GM20431 (cell line): ENCODE results near the gene ZNF524.
"Not testable (repeated sequence)": the region's sequence is repeated elsewhere in the genome, so short reads cannot be mapped to it uniquely, and the experiment has no call there.

Source experiments
- in situ Hi-C: fragments of 300-500 bp; cut with MseI, MboI; formaldehyde crosslinking; loops from one replicate; pipeline ENCODE4 v1.15.0; 2020; ENCODE audit warnings: low sequenced_read_pairs; ENCODE audit not compliant: unreplicated experiment

The ZNF524 gene, protein sequence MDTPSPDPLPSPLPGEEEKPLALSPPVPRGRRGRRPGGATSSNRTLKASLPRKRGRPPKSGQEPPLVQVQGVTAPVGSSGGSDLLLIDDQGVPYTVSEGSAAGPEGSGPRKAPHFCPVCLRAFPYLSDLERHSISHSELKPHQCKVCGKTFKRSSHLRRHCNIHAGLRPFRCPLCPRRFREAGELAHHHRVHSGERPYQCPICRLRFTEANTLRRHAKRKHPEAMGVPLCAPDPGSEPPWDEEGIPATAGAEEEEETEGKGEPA

DNA sequence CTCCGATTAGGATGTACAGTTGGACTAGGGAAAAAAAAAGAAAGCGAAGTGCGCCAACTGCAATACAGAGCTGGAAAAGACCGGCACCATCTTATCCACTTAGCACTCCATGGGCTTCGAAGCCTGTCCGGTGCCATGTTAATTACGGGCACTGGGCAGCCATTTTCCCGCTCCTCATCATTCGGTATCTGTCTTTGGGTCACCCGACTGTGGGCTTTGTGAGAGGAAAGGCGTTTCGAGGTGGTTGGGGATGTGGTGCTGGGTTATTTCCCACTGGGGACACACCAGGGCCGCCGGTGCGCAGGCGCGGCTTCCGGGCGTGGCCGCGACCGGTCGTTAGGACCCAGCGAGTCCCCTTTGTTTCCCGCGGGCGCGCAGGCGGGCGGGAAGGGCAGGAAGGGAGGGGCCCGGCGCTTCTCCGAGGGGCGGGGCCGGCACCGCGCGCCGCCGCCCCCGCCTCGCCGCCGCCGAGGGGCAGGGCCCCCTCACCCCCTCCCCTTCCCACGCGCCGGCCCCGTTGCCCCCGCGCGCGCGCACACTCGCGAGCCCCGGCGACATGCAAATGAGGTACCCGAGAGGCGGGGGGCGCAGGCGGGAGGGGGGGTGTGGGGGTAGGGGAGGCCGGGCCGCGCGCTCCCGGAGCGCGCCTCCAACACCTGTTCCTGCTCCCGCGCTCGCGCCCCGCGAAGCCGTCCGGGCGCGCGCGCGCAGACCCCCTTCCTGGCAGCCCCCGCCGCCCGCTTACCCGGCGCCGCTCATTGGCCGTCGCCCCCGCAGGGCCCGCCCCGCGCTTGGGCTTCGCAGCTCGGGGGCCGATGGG is at the start of gene ZNF524:
Gene ZNF524, plus strand, starts transcription at position 447 of the 820 bp plus-strand sequence. CDS start 1,825 bp downstream, outside the sequence.
- in situ Hi-C loops: no loop called here

DNA sequence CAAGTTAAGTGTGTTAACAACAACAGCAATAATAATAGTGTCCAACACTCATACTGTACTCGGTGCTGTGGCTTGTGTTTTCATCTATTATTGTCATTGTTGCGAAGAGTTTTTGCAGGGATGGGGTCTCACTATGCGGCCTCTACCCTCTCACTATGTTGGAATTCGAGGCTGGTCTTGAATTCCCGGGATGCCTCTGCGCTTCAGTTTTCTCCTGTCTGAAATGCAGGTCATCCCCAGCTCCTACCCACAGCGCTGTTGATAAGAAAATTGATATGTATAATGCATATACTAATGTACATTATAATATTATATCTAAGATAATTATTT is 49.8 kb upstream of the ZNF524 start:
- in situ Hi-C loops: no loop called here

DNA sequence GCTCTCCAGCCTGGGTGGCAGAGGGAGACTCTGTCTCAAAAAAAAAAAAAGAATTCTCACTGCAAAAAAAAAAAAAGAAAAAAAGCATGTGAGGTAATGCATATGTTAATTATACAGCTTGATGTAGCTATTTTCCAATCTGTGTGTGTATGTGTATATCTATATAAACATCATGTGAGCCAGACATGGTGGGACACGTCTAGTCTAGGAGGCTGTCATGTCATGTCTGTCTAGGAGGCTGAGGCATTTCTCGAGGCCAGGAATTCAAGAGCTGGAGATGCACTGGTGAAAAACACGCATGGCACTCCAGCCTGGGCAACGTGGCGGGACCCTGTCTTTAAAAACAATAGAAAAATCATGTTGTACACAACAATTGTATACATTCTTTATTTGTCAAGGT is 47.9 kb upstream of the ZNF524 start:
- in situ Hi-C loops: no loop called here

DNA sequence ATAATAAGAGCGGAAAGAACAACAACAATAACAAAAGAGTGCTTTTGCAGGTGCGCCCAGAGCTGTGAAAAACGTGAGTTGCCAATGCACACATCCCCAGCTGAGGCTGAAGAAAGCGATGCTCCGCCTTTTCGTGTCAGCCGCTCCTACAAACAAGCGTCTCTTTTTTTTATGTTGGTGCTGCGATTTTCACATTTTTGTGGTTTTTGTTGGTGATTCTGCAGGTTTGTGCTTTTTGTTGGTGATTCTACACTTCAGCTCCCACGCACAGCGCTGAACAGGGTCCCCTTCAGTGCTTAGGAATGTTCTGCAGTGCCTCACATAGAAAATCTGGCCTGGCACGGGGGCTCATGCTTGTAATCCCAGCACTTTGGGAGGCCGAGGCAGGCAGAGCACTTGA is 47.5 kb upstream of the ZNF524 start:
- in situ Hi-C loops: no loop called here

DNA sequence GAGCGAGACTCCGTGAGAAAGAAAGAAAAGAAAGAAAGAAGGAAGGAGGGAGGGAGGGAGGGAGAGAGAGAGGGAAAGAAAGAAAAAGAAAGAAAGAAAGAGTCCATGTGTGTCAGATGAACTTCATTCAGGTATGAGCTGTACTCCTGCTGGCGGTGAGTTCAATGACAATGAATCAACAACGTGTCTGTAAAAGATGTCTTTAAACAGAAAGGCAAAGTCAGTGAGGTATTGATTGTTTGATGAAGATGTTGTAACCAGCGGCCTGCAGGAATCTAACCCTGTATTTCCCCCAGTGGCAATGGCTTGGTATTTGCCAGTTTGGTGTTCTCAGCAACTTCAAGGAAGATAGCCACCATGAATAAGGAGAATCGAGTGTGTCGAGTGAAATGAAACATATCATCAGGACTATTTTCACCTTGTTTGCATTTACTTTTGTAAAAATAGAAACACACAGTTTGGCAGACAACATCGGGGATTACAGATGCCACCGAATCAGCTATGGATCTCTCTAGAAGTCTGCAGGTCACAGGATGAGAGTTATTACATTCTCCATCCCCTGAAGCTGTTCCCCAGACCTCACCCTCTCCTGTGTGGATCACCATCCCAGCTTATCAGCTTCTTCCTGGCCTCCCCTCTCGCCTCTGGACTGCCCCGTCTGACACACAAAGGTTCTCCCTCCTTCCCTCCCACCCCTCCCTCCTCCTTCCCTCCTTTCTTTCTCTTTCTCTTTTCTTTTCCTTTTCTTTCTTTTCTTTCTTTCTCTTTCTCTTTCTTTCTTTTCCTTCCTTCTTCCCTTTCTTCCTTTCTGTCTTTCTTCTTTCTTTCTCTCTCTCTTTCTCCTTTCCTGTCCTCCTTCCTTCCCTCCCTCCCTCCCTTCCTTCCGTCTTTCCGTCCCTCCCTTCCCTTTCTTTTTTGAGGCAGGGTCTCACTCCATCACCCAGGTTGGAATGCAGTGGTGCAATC is 46.6 kb upstream of the ZNF524 start:
- in situ Hi-C loops: no loop called here

DNA sequence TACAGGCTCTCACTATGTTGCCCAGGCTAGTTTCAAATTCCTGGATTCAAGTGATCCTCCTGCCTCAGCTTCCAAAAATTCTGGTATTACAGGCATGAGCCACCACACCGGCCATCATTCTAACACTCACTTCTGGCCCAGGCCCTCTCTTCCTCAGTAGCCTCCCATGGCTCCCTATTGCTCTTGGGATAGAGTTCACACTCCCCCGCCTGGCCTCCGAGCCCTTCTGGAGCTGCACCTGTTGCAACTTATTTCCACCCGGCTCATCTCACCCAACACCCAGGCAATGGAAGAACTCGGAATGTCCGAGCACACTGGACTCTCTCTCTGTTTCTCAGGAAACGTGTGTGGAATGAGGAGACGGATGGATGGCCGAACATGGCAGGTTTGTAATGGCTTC is 45.8 kb upstream of the ZNF524 start:
- in situ Hi-C loops: no loop called here

DNA sequence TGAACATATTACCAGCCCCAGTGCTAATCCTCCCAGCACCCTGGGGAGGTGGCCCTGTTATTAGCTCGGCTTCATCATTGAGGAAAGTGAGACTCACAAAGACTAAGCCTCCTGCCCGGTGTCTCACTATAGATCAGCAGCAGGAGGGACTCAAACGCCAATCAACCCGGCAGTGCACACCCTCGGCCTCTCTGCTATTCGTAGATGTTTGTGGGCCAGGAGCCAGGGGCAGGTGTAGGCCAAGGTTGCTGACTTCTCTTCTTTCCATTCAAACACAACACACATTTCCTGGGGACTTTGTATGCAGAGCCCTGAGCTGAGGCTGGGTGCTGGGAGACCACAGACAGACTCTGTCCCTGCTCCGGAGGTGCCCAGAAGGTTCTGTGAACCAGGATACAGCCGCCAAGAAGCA is 45.3 kb upstream of the ZNF524 start:
- in situ Hi-C loops: no loop called here

DNA sequence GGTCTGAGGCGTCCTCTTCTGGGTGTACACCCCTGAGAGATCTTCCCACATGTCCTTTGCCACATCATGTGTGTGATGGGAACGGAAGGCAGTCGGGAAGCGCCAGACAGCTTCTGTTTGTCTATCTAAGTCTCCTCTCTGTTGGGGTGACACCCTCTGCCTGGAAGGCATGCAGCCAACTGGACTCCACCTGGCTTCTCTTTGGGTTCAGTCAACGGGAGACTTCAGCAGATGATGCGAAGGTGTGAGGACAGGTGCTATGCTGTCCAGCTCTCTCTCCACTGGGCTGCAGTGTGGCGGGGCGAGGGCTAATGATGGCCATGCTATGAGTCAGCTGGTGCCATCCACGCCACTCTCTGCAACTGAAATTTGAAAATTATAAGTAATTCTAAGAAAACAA is 40.4 kb upstream of the ZNF524 start:
- in situ Hi-C loops: no loop called here

DNA sequence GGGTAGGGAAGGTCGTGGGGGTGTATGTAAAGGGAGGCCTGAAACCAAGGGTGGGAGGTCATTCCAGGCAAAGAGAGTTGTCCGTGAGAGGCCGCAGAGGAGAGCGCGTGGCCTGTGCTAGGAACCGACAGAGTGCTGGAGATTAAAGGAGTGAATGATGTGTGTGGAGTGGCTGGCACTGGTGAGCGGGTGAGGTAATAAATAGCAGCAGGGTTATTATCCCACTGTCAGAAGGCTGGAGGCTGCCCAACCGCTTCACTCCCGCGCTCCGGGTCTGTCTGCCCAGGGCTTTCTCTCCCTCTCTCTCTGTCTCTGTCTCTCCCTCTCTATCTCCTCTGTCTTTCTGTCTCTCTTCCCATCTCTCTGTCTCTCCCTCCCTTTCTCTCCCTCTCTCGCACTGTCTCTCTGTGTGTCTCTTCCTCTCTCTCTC is 36.8 kb upstream of the ZNF524 start:
- in situ Hi-C loops: no loop called here

DNA sequence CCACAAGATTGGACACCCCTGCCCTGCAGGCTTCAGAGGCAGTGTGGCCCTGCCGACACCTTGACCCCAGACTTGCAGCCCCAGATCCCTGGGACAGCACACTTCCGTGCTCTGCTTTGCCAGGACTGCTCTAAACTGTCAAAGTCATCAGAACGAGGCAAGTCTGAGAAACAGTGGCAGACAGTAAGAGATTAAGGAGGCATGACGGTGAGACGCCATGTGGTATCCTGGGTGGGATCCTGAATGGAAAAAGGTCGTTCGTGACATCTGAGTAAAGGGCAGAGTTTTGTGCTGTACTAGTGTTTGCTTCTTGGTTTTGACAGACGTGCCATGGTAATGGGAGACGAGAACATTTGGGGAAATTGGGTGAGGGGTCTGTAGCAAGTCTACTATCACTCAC is 33.3 kb upstream of the ZNF524 start:
- in situ Hi-C loops: no loop called here

DNA sequence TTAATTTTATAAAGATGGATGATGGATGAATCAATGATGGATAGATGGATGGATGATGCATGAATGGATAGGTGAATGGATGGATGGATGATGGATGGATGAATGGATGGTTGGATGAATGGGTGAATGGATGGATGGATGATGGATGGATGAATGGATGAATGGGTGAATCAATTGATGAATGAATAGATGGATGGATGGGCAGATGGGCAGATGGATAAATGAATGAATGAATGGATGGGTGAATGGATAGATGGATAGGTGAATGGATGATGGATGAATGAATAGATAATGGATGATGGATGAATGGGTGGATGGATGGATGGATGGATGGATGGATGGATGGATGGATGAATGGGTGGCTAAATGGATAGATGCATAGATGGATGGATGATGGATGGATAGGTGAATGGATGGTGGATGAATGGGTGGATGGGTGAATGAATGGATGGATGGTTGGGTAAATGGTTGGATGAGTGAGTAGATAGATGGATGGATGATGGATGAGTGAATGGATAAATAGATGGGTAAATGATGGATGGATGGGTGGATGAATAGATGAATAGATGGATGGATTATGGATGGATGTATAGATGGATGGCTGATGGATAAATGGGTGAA is 32.3 kb upstream of the ZNF524 start:
- in situ Hi-C loops: no loop called here

DNA sequence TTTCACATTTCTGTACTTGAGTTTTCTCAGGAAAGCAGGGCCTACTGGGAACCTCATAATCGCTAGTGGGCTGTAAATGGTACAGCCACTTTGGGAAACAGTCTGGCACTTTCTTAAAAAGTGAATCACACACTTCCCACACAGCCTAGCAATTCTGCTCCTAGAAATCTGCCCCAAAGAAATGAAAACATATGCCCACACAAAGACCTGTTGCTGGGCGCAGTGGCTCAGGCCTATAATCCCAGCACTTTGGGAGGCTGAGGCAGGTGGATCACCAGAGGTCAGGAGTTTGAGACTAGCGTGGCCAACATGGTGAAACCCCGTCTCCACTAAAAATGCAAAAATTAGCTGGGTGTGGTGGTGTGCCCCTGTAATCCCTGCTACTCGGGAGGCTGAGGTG is 30.6 kb upstream of the ZNF524 start:
- in situ Hi-C loops: not testable (repeated sequence)

DNA sequence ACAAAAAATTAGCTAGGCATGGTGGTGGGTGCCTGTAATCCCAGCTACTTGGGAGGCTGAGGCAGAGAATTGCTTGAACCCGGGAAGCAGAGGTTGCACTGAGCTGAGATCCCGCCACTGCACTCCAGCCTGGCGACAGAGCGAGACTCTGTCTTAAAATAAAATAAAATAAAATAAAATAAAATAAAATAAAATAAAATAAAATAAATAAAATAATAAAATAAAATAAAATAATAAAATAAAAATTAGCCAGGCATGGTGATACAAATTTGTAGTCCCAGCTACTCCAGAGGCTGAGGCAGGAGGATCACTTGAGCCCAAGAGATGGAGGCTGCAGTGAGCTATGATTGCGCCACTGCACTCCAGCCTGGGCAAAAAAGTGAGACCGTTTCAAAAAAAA is 26.2 kb upstream of the ZNF524 start:
- in situ Hi-C loops: not testable (repeated sequence)

DNA sequence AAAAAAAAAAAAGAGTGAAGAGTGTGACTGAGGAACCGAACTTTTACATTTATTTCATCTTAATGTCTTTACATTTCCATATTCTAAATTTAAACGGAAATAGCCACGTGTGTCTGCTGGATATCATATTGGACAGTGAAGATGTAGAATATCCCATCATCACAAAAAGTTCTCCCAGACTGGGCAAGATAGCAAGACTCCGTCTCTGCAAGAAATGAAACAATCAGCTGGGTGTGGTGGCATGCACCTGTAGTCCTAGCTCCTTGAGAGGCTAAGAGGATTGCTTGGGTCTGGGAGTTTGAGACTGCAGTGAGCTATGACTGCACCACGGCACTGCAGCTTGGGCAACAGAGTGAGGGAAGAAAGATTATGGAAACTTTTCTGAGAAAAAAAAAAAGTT is 23.3 kb upstream of the ZNF524 start:
- in situ Hi-C loops: no loop called here

DNA sequence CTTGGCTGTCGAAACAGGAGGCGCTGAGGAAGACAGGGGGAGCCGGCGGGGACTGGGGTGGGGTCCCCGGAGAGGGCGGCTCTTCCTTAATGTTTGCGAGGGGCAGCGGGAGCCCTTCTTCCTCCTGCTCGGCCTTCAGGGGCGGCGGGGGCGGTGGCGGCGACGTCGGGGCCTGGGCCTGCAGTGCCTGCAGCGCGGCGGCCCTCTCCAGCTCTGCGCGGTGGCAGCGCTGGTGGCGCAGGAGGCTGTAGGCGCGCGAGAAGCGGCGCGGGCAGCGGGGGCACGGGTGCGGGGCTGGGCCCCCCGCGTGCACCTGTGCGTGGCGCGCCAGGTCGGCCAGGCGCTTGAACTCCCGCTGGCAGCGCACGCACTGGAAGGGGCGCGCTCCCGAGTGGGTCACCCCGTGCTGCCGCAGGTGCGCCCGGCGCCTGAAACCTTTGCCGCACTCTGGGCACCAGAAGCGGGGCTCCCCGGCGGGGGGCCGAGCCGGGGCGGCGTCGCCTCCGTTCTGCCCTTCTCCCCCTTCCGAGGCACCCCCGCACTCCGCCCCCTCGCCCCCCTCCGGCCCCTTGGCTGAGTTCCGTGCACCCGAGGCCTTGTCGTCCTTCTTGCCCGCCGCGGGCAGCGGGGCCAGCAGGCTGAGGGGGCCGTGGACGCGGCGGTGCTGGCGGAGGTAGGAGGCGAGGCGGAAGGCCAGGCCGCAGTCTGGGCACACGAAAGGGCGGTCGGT is 21.9 kb upstream of the ZNF524 start:
- in situ Hi-C loops: no loop called here

DNA sequence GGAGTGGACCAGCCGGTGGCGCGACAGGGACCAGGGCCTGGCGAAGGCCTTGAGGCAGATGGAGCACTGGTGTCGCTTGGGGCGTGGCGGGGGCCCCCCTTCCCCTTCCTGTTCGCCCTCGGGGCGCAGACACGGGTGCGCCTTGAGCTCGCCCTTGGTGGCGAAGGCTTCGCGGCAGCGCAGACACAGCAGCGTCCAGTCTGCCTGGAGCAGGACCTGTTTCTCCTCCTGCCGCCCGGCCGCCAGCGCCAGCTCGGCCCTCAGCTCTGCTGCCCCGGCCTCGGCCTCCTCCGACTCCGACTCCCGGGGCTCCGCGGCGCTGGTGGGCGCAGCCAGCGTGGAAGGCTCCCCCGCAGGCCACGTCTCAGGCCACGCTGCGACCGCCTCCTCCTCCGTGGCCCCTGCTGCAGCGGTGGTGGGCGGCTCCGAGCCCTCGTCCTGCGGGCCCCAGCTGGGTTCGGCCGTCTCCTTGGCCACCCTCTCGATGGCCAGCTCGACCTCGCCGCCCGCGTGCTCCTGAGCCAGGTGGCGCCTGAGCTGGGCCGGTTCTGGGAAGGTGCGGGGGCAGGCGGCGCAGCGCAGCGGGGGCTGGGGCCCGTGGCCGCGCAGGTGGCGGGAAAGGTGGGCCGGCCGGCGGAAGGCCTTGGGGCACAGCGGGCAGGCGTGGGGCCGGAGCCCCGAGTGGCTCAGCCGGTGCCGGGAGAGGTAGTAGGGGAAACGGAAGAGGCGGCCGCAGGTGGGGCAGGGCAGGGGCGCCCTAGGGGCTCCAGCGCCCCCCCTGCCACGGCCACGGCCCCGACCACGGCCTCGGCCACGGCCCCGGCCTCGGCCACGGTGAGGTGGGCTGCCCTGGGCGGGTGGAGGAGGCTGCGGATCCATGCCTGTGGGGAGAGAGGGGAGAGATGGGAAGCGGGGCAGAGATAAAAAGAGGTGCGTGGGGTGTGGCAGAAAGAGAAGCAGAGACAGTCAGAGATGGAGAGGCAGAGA is 21.0 kb upstream of the ZNF524 start:
- in situ Hi-C loops: no loop called here

DNA sequence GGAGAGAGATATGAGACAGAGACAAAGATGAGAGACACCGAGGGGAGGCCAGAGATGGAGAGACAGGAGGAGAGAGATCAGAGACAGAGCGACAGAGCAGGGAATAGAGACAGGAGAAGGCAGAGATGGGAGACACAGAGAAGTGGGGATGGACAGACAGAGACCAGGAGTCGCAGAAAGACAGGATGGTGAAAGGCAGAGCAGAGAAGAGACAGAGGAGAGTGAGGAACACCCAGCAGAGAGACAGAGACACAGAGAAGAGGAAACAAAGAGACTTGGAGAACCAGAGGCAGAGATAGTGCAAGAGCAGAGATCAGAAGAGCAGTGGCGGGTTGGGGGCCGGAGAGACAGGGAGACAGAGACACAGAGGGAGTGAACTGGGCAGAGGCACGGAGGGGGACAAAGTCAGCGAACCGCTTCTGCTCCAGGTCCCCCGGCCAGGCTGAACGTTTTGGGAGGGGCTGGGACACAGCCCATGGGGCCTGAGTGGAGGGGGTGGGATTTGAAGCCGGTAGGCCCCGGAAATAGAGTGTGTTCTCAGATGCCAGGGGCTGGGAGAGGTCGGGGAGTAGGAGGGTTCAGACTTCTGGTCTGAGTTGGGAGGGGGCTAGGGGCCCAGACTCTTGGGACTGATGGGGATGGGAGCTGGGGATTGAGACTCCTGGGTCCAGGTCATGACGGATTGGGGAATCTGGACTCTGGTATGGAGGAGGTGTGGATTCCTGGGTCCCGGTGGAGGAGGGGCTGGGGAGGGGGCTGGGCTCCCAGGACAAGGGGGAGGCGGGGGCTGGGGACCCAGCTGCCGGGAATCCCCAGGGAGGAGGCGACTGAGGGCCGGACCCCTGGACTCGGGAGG is 20.1 kb upstream of the ZNF524 start:
- in situ Hi-C loops: no loop called here
